T-cell (primary cell): ENCODE measurements around the gene ZNF784. TPM values are rescaled to one million over a fixed set of nuclear protein-coding genes. Genes with fewer than 3 reads are reported as not detected.

Experiments used
- ATAC-seq, 4 experiments: fragments of 200-7000 bp in 3 of 4; fragments of 150-1000 bp in 1 of 4; cut with Tn5 transposase; replicated peaks in 1 of 4; 1 replicate in 3 of 4; 2 replicates in 1 of 4; pipeline ENCODE4 v1.10.0; 2021; ENCODE audit warnings: moderate library complexity in 3 of 4, mild to moderate bottlenecking in 2 of 4, moderate number of reproducible peaks in 1 of 4
- CTCF ChIA-PET, 2 donors: fragments of 300-600 bp; sonication (Branson Sonifier 250); formaldehyde crosslinking; loops; one replicate each; lab custom pipeline; 2022; ENCODE audit warnings: antibody characterized with exemption in 2 of 2; lab: Charles Lee
- POLR2A ChIA-PET, 2 donors: fragments of 300-600 bp; sonication (Branson Sonifier 250); formaldehyde crosslinking; loops; one replicate each; lab custom pipeline; 2022; ENCODE audit warnings: antibody characterized with exemption in 2 of 2; lab: Charles Lee
- DNase-seq, 35 experiments: peaks; one replicate each; pipeline versions ENCODE4 v3.0.0 to v3.0.0-alpha.2; 2013 to 2023
- H3K27ac ChIP-seq: one replicate; pipeline ENCODE4 v1.5.1; 2013; ENCODE audit warnings: low read length
- H3K27me3 ChIP-seq, 2 experiments: replicated peaks in 1 of 2; 1 replicate in 1 of 2; 2 replicates in 1 of 2; pipeline versions ENCODE4 v1.6.1 to v1.7.0; 2013; ENCODE audit warnings: low read length in 1 of 2, mixed read lengths in 1 of 2; ENCODE audit not compliant: control insufficient read depth in 2 of 2, insufficient read depth in 2 of 2; ENCODE audit errors: extremely low read depth in 1 of 2
- H3K36me3 ChIP-seq, 2 donors: 1 replicate in 1 of 2; 2 replicates in 1 of 2; pipeline versions ENCODE4 v1.6.1 to v1.7.0; 2013; ENCODE audit warnings: low read length in 1 of 2; ENCODE audit not compliant: control insufficient read depth in 2 of 2, insufficient read depth in 1 of 2; ENCODE audit errors: extremely low read depth in 1 of 2
- H3K4me1 ChIP-seq, 2 experiments: 1 replicate in 1 of 2; 2 replicates in 1 of 2; pipeline versions ENCODE4 v1.6.1 to v1.7.0; 2013; ENCODE audit warnings: low read length in 2 of 2, mixed read lengths in 1 of 2; ENCODE audit not compliant: insufficient read depth in 2 of 2, control insufficient read depth in 1 of 2; ENCODE audit errors: extremely low read depth in 1 of 2
- H3K4me3 ChIP-seq, 2 donors: 1 replicate in 1 of 2; 2 replicates in 1 of 2; pipeline versions ENCODE4 v1.5.1 to v1.7.0; 2013; ENCODE audit warnings: mild to moderate bottlenecking in 2 of 2, low read length in 1 of 2, moderate library complexity in 1 of 2; ENCODE audit not compliant: control insufficient read depth in 1 of 2; ENCODE audit errors: extremely low read depth in 1 of 2
- H3K9me3 ChIP-seq: 2 replicates; pipeline ENCODE4 v1.7.0; 2013
- H3K27ac Mint-ChIP-seq, 2 donors: one replicate each; pipeline ENCODE4 v1.8.0; 2020 to 2021; ENCODE audit warnings: mild to moderate bottlenecking in 2 of 2, mixed read lengths in 2 of 2
- H3K27me3 Mint-ChIP-seq, 2 donors: one replicate each; pipeline ENCODE4 v1.8.0; 2021 to 2022; ENCODE audit warnings: mixed read lengths in 2 of 2
- H3K36me3 Mint-ChIP-seq: one replicate; pipeline ENCODE4 v1.8.0; 2021; ENCODE audit warnings: mixed read lengths
- H3K4me1 Mint-ChIP-seq, 3 donors: one replicate each; pipeline ENCODE4 v1.8.0; 2020 to 2022; ENCODE audit warnings: mixed read lengths in 3 of 3, mild to moderate bottlenecking in 1 of 3
- H3K4me3 Mint-ChIP-seq, 3 donors: one replicate each; pipeline ENCODE4 v1.8.0; 2020 to 2022; ENCODE audit warnings: mild to moderate bottlenecking in 3 of 3, mixed read lengths in 3 of 3, moderate library complexity in 3 of 3
- H3K9me3 Mint-ChIP-seq, 3 donors: one replicate each; pipeline ENCODE4 v1.8.0; 2020 to 2022; ENCODE audit warnings: mixed read lengths in 3 of 3
- whole genome bisulfite sequencing: methylation state at CpG from one replicate; pipeline ENCODE4 v1.1.5; 2013; ENCODE audit warnings: missing lambda C conversion rate; ENCODE audit not compliant: insufficient coverage; 5-methylcytosine and 5-hydroxymethylcytosine counted together
- total RNA-seq, 35 experiments: library from RNA in 6 of 35; stranded (reverse) in 6 of 35; fragments of 120-200 nt in 1 of 35; gene quantifications; one replicate each; pipeline versions ENCODE4 v1.2.1 to v1.2.4 and lab custom pipeline; 2013 to 2026

Gene ZNF784
- total RNA-seq, 5 donors from 2014 or later (not counting 1 experiment from before 2014, with no cell fraction given) = 7.2 to 13.3 (median 8.2) TPM

- peaks cover 0 to 11% of the 10 kb centered on the region in 2 experiments for H3K27me3 ChIP-seq
- peaks cover 48 to 55% (median 54%) of the 10 kb centered on the region in 3 donors for H3K4me1 Mint-ChIP-seq
- H3K4me3 ChIP-seq = peak overlapping the region; percentile 63 to 75
- H3K4me3 Mint-ChIP-seq = peak overlapping the region; percentile 75 to 82 (median 82)
- no peaks in the 10 kb centered on the region for H3K9me3 Mint-ChIP-seq
- peak overlapping the region; percentile 55 to 86 for H3K27ac Mint-ChIP-seq
- no peaks in the 10 kb centered on the region for H3K9me3 ChIP-seq
- H3K27ac ChIP-seq = peak overlapping the region; percentile 3
- peaks cover 4% of the 10 kb centered on the region for H3K36me3 Mint-ChIP-seq
- WGBS = 97% methylated on average over 5 of the region's 14 CpGs
- H3K4me1 ChIP-seq = peaks cover 20 to 56% of the 10 kb centered on the region in 2 experiments
- ChIA-PET CTCF (interaction anchor here (0.7 to 1.5 kb wide), 4 partner anchors 8 to 61 kb away, joined by 3 to 4 read pairs (median 3); no protein-coding TSS in a partner anchor), POLR2A (interaction anchor here in 1 of 2 donors (1.8 kb wide), 1 partner anchor 11 kb away, joined by 4 read pairs; no protein-coding TSS in a partner anchor)
- no peak for DNase-seq
- no peak for ATAC-seq
- peaks cover 10 to 11% of the 10 kb centered on the region in 2 donors for H3K36me3 ChIP-seq
- H3K27me3 Mint-ChIP-seq = peaks cover 0 to under 1% of the 10 kb centered on the region in 2 donors
Measured at GRCh38 chr19:55646889-55647731, 22.7 kb upstream of the ZNF784 start.

GRCh38 chr19:55645512-55645881 lies 21.1 kb upstream of the ZNF784 start:
- Mint-ChIP-seq H3K36me3 (peaks cover 4% of the 10 kb centered on the region), H3K9me3 (no peaks in the 10 kb centered on the region), H3K27ac (no peak overlapping the region), H3K4me1 (peaks cover 56 to 61% (median 60%) of the 10 kb centered on the region in 3 donors), H3K27me3 (peaks cover 0 to 2% of the 10 kb centered on the region in 2 donors), H3K4me3 (peak overlapping the region; percentile 51 to 64 (median 55))
- Histone ChIP-seq H3K4me1 (peaks cover 22 to 69% of the 10 kb centered on the region in 2 experiments), H3K27ac (no peak overlapping the region), H3K36me3 (peaks cover 10 to 11% of the 10 kb centered on the region in 2 donors), H3K4me3 (no peak overlapping the region), H3K9me3 (no peaks in the 10 kb centered on the region), H3K27me3 (peaks cover 0 to 9% of the 10 kb centered on the region in 2 experiments)
- POLR2A ChIA-PET = no interaction called here
- ATAC-seq = no peak
- WGBS = no CpG with 5 or more reads among the region's 5 CpGs
- no peak for DNase-seq
- CTCF ChIA-PET = no interaction called here

- no peak for DNase-seq
- ATAC-seq = no peak
- no peak overlapping the region for H3K27ac Mint-ChIP-seq
- Histone ChIP-seq H3K4me3 (no peak overlapping the region), H3K9me3 (no peaks in the 10 kb centered on the region), H3K27me3 (peaks cover 0 to 8% of the 10 kb centered on the region in 2 experiments), H3K4me1 (peaks cover 22 to 74% of the 10 kb centered on the region in 2 experiments), H3K36me3 (peaks cover 10 to 11% of the 10 kb centered on the region in 2 donors), H3K27ac (no peak overlapping the region)
- no peaks in the 10 kb centered on the region for H3K9me3 Mint-ChIP-seq
- peak overlapping the region; percentile 83 to 90 (median 88) for H3K4me3 Mint-ChIP-seq
- WGBS = 95% methylated on average over 21 of the region's 28 CpGs
- peaks cover 0 to 2% of the 10 kb centered on the region in 2 donors for H3K27me3 Mint-ChIP-seq
- H3K4me1 Mint-ChIP-seq = peaks cover 57 to 61% (median 59%) of the 10 kb centered on the region in 3 donors
- CTCF ChIA-PET = interaction anchor here in 1 of 2 donors (0.6 kb wide), 1 partner anchor 8 kb away, joined by 4 read pairs; no protein-coding TSS in a partner anchor
- H3K36me3 Mint-ChIP-seq = peaks cover 4% of the 10 kb centered on the region
- POLR2A ChIA-PET = no interaction called here
Measured at GRCh38 chr19:55644842-55645511, 20.6 kb upstream of the ZNF784 start.

GRCh38 chr19:55644191-55644833 lies 19.9 kb upstream of the ZNF784 start:
- Histone ChIP-seq H3K9me3 (no peaks in the 10 kb centered on the region), H3K36me3 (peaks cover 10 to 11% of the 10 kb centered on the region in 2 donors), H3K27ac (peak overlapping the region; percentile 84), H3K4me1 (peaks cover 22 to 77% of the 10 kb centered on the region in 2 experiments), H3K4me3 (peak overlapping the region; percentile 66 to 86), H3K27me3 (peaks cover 0 to 5% of the 10 kb centered on the region in 2 experiments)
- ATAC-seq = no peak
- Mint-ChIP-seq H3K36me3 (peaks cover 4% of the 10 kb centered on the region), H3K27ac (peak overlapping the region; percentile 84 to 96), H3K27me3 (peaks cover 0 to 2% of the 10 kb centered on the region in 2 donors), H3K4me3 (peak overlapping the region; percentile 83 to 90 (median 88)), H3K9me3 (no peaks in the 10 kb centered on the region), H3K4me1 (peaks cover 54 to 62% (median 56%) of the 10 kb centered on the region in 3 donors)
- no peak for DNase-seq
- ChIA-PET CTCF (interaction anchor here in 1 of 2 donors (0.6 kb wide), 1 partner anchor 9 kb away, joined by 4 read pairs; no protein-coding TSS in a partner anchor), POLR2A (no interaction called here)
- 58% methylated on average over 10 of the region's 12 CpGs for WGBS

- peak overlapping the region; percentile 83 to 90 (median 88) for H3K4me3 Mint-ChIP-seq
- H3K27me3 ChIP-seq = peaks cover 0 to 4% of the 10 kb centered on the region in 2 experiments
- POLR2A ChIA-PET = no interaction called here
- peaks cover 22 to 77% of the 10 kb centered on the region in 2 experiments for H3K4me1 ChIP-seq
- H3K27ac Mint-ChIP-seq = peak overlapping the region; percentile 84 to 96
- 2% methylated on average over 15 of the region's 15 CpGs for WGBS
- H3K4me3 ChIP-seq = peak overlapping the region; percentile 66 to 86
- CTCF ChIA-PET = no interaction called here
- ATAC-seq (no peak), DNase-seq (no peak)
- peaks cover 10 to 11% of the 10 kb centered on the region in 2 donors for H3K36me3 ChIP-seq
- H3K36me3 Mint-ChIP-seq = peaks cover 8% of the 10 kb centered on the region
- no peaks in the 10 kb centered on the region for H3K9me3 ChIP-seq
- peak overlapping the region; percentile 84 for H3K27ac ChIP-seq
- H3K27me3 Mint-ChIP-seq = peaks cover 0 to 2% of the 10 kb centered on the region in 2 donors
- H3K9me3 Mint-ChIP-seq = no peaks in the 10 kb centered on the region
- peaks cover 54 to 65% (median 60%) of the 10 kb centered on the region in 3 donors for H3K4me1 Mint-ChIP-seq
Measured at GRCh38 chr19:55643887-55644176, 19.5 kb upstream of the ZNF784 start.
